Measurements from ENCODE around the gene CHPF. TPM values are rescaled to one million over a fixed set of nuclear protein-coding genes. Genes with fewer than 3 reads are reported as not detected.

CHPF gene
- total RNA-seq, 1 donor from 2014 or later, result 47.5 TPM

- no peak for DNase-seq (ENCODE audit: extremely low spot score, unreplicated experiment)
- Mint-ChIP-seq H3K27me3 (peaks cover 3% of the 10 kb centered on the region), H3K4me3 (no peak overlapping the region), H3K27ac (no peak overlapping the region), H3K36me3 (no peaks in the 10 kb centered on the region), H3K4me1 (ENCODE audit: unreplicated experiment) (peaks cover 23% of the 10 kb centered on the region), H3K9me3 (no peaks in the 10 kb centered on the region)
- TF ChIP-seq CTCF (conservative IDR thresholded peaks at IDR 0.05), result no peak
Measured at GRCh38 chr2:219578811-219579613, 35.4 kb upstream of the CHPF start.

DNA sequence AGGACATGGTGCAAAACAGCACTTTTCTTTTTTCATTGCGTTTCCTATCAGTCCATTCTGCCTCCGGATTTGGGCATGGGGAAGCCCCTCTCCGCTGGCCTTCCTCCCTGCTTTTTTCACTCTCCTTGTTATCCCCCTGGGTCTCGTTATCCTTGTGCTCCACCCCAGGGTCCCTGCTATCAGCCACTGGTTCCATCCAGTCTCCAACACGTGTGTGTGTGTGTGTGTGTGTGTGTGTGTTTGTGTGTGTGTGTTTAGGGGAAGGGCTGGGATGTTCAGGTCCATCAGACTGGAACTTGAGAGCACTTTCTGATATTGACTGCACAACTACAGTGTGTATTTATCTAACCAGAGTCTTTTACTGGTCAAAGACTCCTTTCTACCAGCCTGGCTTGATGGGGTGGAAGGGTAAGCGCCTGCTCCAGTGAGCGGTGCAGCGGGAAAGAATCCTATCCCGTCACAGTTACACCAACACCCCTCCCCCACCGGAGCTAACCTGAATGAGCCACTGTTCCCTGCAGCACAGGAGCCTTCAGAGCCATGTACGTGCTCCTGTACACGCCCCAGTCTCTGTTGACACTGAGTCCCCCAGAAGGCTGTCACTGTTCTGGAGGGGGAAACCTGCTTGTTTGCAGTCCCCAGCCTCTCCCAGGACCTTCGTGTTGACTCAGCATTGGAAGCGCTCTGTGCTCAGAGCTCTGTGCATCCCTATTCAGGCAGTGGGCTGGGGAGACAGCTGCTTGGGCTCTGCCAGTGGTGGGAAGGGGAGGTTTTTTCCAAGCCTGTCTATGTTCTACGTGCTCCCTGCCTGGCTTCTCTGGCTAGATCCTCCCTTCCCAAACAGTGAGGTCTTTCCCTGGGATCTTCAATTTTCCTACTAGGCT is 33.1 kb upstream of the CHPF start:
- H3K4me3 Mint-ChIP-seq, result peak overlapping the region; percentile 55
- peak overlapping the region; percentile 59 for H3K27ac Mint-ChIP-seq
- peaks cover 27% of the 10 kb centered on the region for H3K4me1 Mint-ChIP-seq (ENCODE audit: unreplicated experiment)

DNA sequence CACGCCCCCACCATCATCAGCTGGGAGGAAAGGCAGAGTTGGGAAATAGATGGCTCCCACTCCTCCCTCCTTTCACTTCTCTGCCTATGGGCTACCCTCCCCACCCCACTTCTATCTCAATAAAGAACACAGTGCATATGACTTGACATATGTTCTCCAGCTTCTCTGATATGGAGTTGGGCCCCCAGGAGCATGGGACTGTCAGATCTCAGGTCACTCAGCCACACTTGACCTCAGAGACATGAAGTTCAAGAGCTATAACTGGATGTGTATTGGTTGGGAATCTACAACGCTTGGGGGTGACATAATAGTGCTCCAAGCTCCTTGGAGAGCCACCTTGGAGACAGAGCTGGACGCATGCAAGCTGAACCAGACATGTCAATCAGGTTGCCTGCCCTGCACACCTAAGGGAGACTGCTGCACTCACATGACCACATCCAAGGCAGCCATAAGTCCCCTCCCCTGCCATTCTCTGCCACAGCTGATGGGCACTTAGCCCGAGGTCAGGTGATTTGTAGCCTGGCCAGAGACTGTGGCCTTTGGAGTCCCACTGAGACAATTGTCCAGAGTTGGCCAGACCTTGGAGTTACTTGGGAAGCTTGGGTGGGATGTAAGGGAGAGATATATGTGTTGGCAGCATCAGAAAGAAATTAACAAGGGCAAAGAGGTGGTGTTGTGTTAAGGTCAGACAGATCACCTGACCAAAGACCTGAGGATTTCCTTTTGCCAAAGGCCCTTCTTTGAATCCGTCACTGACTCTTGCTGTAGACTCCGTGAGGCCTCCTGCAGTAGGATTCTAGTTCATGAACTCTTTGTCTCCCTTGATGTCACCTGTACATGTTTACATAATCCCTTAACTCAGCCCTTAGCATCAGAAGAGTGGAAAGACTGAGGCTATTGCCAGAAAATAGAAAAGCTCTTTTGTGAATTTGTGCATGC is 32.2 kb upstream of the CHPF start:
- Mint-ChIP-seq H3K36me3 (no peaks in the 10 kb centered on the region), H3K27me3 (peaks cover 3% of the 10 kb centered on the region), H3K27ac (peak overlapping the region; percentile 16), H3K4me3 (peak overlapping the region; percentile 3), H3K4me1 (ENCODE audit: unreplicated experiment) (peaks cover 30% of the 10 kb centered on the region), H3K9me3 (no peaks in the 10 kb centered on the region)
- TF ChIP-seq CTCF (conservative IDR thresholded peaks at IDR 0.05), result no peak
- no peak for DNase-seq (ENCODE audit: extremely low spot score, unreplicated experiment)

More for the DNA sequence above, 33.1 kb upstream of the CHPF start:
- DNase-seq (ENCODE audit: extremely low spot score, unreplicated experiment), result no peak
- Mint-ChIP-seq H3K36me3 (no peaks in the 10 kb centered on the region), H3K9me3 (no peaks in the 10 kb centered on the region), H3K27me3 (peaks cover 3% of the 10 kb centered on the region)
- no peak for TF ChIP-seq CTCF (conservative IDR thresholded peaks at IDR 0.05)

DNA sequence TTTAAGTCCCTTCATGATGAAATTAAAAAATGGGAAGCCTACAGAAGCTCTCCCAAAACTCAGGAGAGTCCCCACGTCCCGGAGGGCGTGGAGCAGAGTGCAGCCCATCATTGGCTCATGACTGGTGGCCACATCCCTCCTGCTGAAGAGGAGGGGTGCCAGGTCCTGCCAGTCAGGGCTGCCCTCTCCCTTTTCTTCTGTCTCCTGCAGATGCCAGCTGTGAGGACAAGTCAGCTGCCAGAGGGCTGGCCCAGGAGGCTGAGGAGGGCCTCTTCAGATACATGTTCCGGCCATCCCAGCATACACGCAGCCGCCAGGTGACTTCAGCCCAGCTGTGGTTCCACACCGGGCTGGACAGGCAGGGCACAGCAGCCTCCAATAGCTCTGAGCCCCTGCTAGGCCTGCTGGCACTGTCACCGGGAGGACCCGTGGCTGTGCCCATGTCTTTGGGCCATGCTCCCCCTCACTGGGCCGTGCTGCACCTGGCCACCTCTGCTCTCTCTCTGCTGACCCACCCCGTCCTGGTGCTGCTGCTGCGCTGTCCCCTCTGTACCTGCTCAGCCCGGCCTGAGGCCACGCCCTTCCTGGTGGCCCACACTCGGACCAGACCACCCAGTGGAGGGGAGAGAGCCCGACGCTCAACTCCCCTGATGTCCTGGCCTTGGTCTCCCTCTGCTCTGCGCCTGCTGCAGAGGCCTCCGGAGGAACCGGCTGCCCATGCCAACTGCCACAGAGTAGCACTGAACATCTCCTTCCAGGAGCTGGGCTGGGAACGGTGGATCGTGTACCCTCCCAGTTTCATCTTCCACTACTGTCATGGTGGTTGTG is 31.1 kb upstream of the CHPF start:
- Mint-ChIP-seq H3K4me3 (no peak overlapping the region), H3K36me3 (peaks cover 2% of the 10 kb centered on the region), H3K4me1 (ENCODE audit: unreplicated experiment) (peaks cover 32% of the 10 kb centered on the region), H3K27me3 (peaks cover 3% of the 10 kb centered on the region), H3K9me3 (no peaks in the 10 kb centered on the region), H3K27ac (no peak overlapping the region)
- no peak for TF ChIP-seq CTCF (conservative IDR thresholded peaks at IDR 0.05)
- DNase-seq (ENCODE audit: extremely low spot score, unreplicated experiment), result no peak
